SK-N-SH (cell line): Measurements from ENCODE around the gene DCAF6. TPM values are rescaled to one million over a fixed set of nuclear protein-coding genes. Genes with fewer than 3 reads are reported as not detected.
"Not testable (repeated sequence)": the region's sequence is repeated elsewhere in the genome, so short reads cannot be mapped to it uniquely, and the experiment has no call there.

Source experiments
- CTCF ChIA-PET: fragments of 300-600, 350-600 bp; formaldehyde crosslinking; extraction: SDS; loops from one replicate; lab custom pipeline; 2021; lab: Yijun Ruan, JAX
- POLR2A ChIA-PET: fragments of 350-600 bp; sonication (Branson Sonifier 250); formaldehyde crosslinking; extraction: SDS; loops from one replicate; lab custom pipeline; 2020; ENCODE audit warnings: antibody characterized with exemption, inconsistent platforms; lab: Yijun Ruan, JAX
- DNase-seq: peaks from one replicate; pipeline ENCODE4 v3.0.0; 2012
- H2AFZ ChIP-seq: fragments of 200-600 bp; sonication (generic); 2 replicates; pipeline ENCODE4 v1.8.1; 2016; ENCODE audit warnings: antibody characterized with exemption, mild to moderate bottlenecking, low read depth
- H3F3A ChIP-seq: fragments of 200-600 bp; sonication (generic); replicated peaks from 2 replicates; pipeline ENCODE3; 2016; ENCODE audit warnings: antibody characterized with exemption, mild to moderate bottlenecking; ENCODE audit not compliant: insufficient read depth
- H3K27ac ChIP-seq, 2 experiments: fragments of 200-500 bp in 1 of 2; fragments of 200-600 bp in 1 of 2; sonication (Bioruptor generic) in 1 of 2; sonication (generic), shearing (Covaris generic) in 1 of 2; 2 replicates each; pipeline versions ENCODE4 v1.5.1 to v1.6.1; 2014 to 2016; ENCODE audit warnings: low read depth in 2 of 2, inconsistent platforms in 1 of 2, low read length in 1 of 2, mild to moderate bottlenecking in 1 of 2, mixed read lengths in 1 of 2
- H3K27me3 ChIP-seq: fragments of 200-600 bp; sonication (generic), shearing (Covaris generic); 2 replicates; pipeline ENCODE4 v1.6.1; 2016; ENCODE audit warnings: mixed run types; ENCODE audit not compliant: insufficient read depth
- H3K36me3 ChIP-seq, 2 experiments: fragments of 200-500 bp in 1 of 2; fragments of 200-600 bp in 1 of 2; sonication (Bioruptor generic) in 1 of 2; sonication (generic) in 1 of 2; replicated peaks in 1 of 2; 2 replicates each; pipeline versions ENCODE3 to v1.5.1; 2014 to 2016; ENCODE audit warnings: low read length in 1 of 2, mild to moderate bottlenecking in 1 of 2; ENCODE audit not compliant: insufficient read depth in 2 of 2, control insufficient read depth in 1 of 2
- H3K4me1 ChIP-seq, 2 experiments: fragments of 200-500 bp in 1 of 2; fragments of 200-600 bp in 1 of 2; sonication (Bioruptor generic) in 1 of 2; sonication (generic), shearing (Covaris generic) in 1 of 2; 2 replicates each; pipeline versions ENCODE4 v1.5.1 to v1.6.1; 2014 to 2016; ENCODE audit warnings: low read depth in 1 of 2, low read length in 1 of 2, mixed run types in 1 of 2; ENCODE audit not compliant: insufficient read depth in 2 of 2, control insufficient read depth in 1 of 2
- H3K4me2 ChIP-seq: fragments of 200-600 bp; sonication (generic), shearing (Covaris generic); 2 replicates; pipeline ENCODE4 v1.6.1; 2017; ENCODE audit warnings: mixed run types
- H3K4me3 ChIP-seq, 2 experiments: fragments of 200-500 bp in 1 of 2; fragments of 200-600 bp in 1 of 2; sonication (Bioruptor generic) in 1 of 2; sonication (generic), shearing (Covaris generic) in 1 of 2; 2 replicates each; pipeline versions ENCODE4 v1.5.1 to v1.8.1; 2014 to 2016; ENCODE audit warnings: low read depth in 2 of 2, inconsistent platforms in 1 of 2, low read length in 1 of 2, mild to moderate bottlenecking in 1 of 2, mixed read lengths in 1 of 2, moderate library complexity in 1 of 2
- H3K79me2 ChIP-seq: fragments of 200-600 bp; sonication (generic); 2 replicates; pipeline ENCODE4 v1.8.1; 2017; ENCODE audit warnings: mild to moderate bottlenecking; ENCODE audit not compliant: insufficient read depth
- H3K9ac ChIP-seq: fragments of 200-600 bp; sonication (generic); 2 replicates; pipeline ENCODE4 v1.6.1; 2017; ENCODE audit warnings: mixed run types
- H3K9me2 ChIP-seq: fragments of 200-600 bp; sonication (generic); 2 replicates; pipeline ENCODE4 v1.6.1; 2017; ENCODE audit warnings: mixed run types
- H3K9me3 ChIP-seq: fragments of 200-600 bp; sonication (generic); 2 replicates; pipeline ENCODE4 v1.6.1; 2017; ENCODE audit warnings: mixed run types, mild to moderate bottlenecking, moderate library complexity
- H4K20me1 ChIP-seq: fragments of 200-600 bp; sonication (generic); 2 replicates; pipeline ENCODE4 v1.6.1; 2017; ENCODE audit warnings: mild to moderate bottlenecking, mixed run types; ENCODE audit not compliant: insufficient read depth
- ELF1 ChIP-seq: IDR thresholded peaks from 2 replicates; pipeline ENCODE4 v1.4.0; 2012
- EP300 ChIP-seq, 2 experiments: IDR thresholded peaks; 2 replicates each; pipeline versions ENCODE4 v1.4.0 to v1.6.1; 2012; ENCODE audit warnings: borderline replicate concordance in 1 of 2, low read depth in 1 of 2, low read length in 1 of 2
- EZH2phosphoT487 ChIP-seq: fragments of 200-600 bp; sonication (generic); IDR thresholded peaks from 2 replicates; pipeline ENCODE4 v1.6.1; 2017; ENCODE audit warnings: low read depth, mixed run types, mild to moderate bottlenecking, antibody characterized with exemption, moderate library complexity, borderline replicate concordance
- FOSL2 ChIP-seq: IDR thresholded peaks from 2 replicates; pipeline ENCODE4 v1.4.0; 2012; ENCODE audit warnings: low read depth, mild to moderate bottlenecking, moderate library complexity, borderline replicate concordance
- FOXJ3 ChIP-seq: sonication (generic); formaldehyde crosslinking; IDR thresholded peaks from 2 replicates; pipeline ENCODE4 v1.5.1; 2020; ENCODE audit warnings: mild to moderate bottlenecking, missing genetic modification reagents
- FOXM1 ChIP-seq: IDR thresholded peaks from 2 replicates; pipeline ENCODE4 v1.4.0; 2012; ENCODE audit warnings: low read depth, mild to moderate bottlenecking
- JUND ChIP-seq: IDR thresholded peaks from 2 replicates; pipeline ENCODE4 v1.4.0; 2012
- MEF2A ChIP-seq: IDR thresholded peaks from 2 replicates; pipeline ENCODE4 v1.4.0; 2012; ENCODE audit warnings: low read depth, borderline replicate concordance
- NRF1 ChIP-seq: IDR thresholded peaks from 2 replicates; pipeline ENCODE4 v1.6.1; 2012; ENCODE audit warnings: low read depth, mild to moderate bottlenecking, low read length
- POLR2AphosphoS5 ChIP-seq: IDR thresholded peaks from 2 replicates; pipeline ENCODE4 v1.6.1; 2012; ENCODE audit warnings: low read depth, low read length
- RFX5 ChIP-seq: IDR thresholded peaks from 2 replicates; pipeline ENCODE4 v1.6.1; 2012; ENCODE audit warnings: mild to moderate bottlenecking, improper control_type of control experiment, low read length
- TEAD4 ChIP-seq: IDR thresholded peaks from 2 replicates; pipeline ENCODE4 v1.4.0; 2012; ENCODE audit warnings: mild to moderate bottlenecking, borderline replicate concordance; ENCODE audit not compliant: insufficient read depth
- WGBS: methylation state at CpG from one replicate; pipeline ENCODE4 v1.1.6; 2017; ENCODE audit warnings: low lambda C conversion rate; 5-methylcytosine and 5-hydroxymethylcytosine counted together
- polyA plus RNA-seq, 3 experiments: library from polyadenylated mRNA; depleted of rRNA; stranded (reverse); fragments of >200 nt; gene quantifications; 2 replicates each; pipeline ENCODE4 v1.2.3, GENCODE V29; 2012
- TF ChIP-seq, protein P1 (sequence below): IDR thresholded peaks from 2 replicates; pipeline ENCODE4 v1.4.0; 2012; ENCODE audit warnings: low read depth, borderline replicate concordance
- TF ChIP-seq, protein P2 (sequence below): fragments of 150-350 bp; IDR thresholded peaks from 2 replicates; pipeline ENCODE4 v1.6.1; 2017; ENCODE audit warnings: antibody characterized with exemption, low read length, low read depth, borderline replicate concordance
- TF ChIP-seq, protein P3 (sequence below): IDR thresholded peaks from 2 replicates; pipeline ENCODE4 v1.4.0; 2012; ENCODE audit warnings: low read depth, borderline replicate concordance

Gene DCAF6
- polyA plus RNA-seq, 1 of the 3 experiments (the other 2 are of a cell fraction) = 31.3 TPM

DNA sequence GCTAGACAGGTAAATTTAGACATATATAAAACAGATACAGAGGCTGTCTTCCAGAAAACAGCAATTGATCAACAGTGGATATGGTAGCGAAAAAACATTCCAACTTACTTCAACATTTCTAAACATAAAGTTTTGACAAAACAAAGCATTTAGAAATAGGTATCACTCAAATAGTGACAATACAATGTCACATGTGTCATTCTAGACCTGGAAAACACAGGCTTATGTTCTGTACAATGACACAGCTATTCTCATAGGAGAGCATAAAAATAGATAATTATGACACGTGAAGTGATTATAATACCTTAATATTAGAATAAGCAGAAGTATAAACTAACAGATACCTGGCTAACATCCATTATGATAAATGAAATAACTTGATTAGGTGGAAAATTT is 8.0 kb upstream of the DCAF6 start:
- WGBS = 84% methylated on average over 2 of the region's 2 CpGs
- Histone ChIP-seq H3K79me2 (peaks cover 64% of the 10 kb centered on the region), H3K27ac (no peak overlapping the region), H3K4me3 (no peak overlapping the region), H3F3A (peaks cover 4% of the 10 kb centered on the region), H4K20me1 (no peaks in the 10 kb centered on the region), H3K27me3 (no peaks in the 10 kb centered on the region), H3K9me3 (no peaks in the 10 kb centered on the region), H3K9ac (no peak overlapping the region), H3K9me2 (no peaks in the 10 kb centered on the region), H3K36me3 (peaks cover 0 to 5% of the 10 kb centered on the region in 2 experiments), H3K4me2 (no peak overlapping the region), H3K4me1 (peaks cover 0 to 3% of the 10 kb centered on the region in 2 experiments; a peak in 2 of 4 replicates), H2AFZ (no peak overlapping the region)
- no peak for DNase-seq
- ChIA-PET CTCF (interaction anchor here (1.1 kb wide), 1 partner anchor 12 kb away, joined by 3 read pairs; no protein-coding TSS in a partner anchor), POLR2A (no interaction called here)
- TF ChIP-seq JUND (no peak), POLR2AphosphoS5 (no peak), FOXM1 (no peak), EZH2phosphoT487 (no peak), ELF1 (no peak), MEF2A (no peak)
- TF ChIP-seq, protein P1, sequence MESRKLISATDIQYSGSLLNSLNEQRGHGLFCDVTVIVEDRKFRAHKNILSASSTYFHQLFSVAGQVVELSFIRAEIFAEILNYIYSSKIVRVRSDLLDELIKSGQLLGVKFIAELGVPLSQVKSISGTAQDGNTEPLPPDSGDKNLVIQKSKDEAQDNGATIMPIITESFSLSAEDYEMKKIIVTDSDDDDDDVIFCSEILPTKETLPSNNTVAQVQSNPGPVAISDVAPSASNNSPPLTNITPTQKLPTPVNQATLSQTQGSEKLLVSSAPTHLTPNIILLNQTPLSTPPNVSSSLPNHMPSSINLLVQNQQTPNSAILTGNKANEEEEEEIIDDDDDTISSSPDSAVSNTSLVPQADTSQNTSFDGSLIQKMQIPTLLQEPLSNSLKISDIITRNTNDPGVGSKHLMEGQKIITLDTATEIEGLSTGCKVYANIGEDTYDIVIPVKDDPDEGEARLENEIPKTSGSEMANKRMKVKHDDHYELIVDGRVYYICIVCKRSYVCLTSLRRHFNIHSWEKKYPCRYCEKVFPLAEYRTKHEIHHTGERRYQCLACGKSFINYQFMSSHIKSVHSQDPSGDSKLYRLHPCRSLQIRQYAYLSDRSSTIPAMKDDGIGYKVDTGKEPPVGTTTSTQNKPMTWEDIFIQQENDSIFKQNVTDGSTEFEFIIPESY = no peak

DNA sequence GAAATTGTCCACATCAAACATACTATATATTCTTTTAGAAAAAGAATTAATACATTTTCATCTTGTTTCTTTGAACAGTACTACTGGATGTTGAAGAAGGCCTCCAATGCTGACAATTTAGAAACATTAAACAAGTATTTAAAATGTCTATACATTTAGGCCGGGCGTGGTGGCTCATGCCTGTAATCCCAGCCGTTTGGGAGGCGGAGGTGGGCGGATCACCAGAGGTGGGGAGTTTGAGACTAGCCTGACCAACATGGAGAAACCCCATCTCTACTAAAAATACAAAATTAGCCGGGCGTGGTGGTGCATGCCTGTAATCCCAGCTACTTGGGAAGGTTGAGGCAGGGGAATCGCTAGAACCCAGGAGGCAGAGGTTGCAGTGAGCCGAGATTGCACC is 7.6 kb upstream of the DCAF6 start:
- H3K4me1 ChIP-seq, H3K36me3 ChIP-seq, H3K9me3 ChIP-seq, H3K9ac ChIP-seq, H3K4me3 ChIP-seq, CTCF ChIA-PET, H3K27me3 ChIP-seq, H3K9me2 ChIP-seq, H2AFZ ChIP-seq, H3K27ac ChIP-seq, H3K4me2 ChIP-seq, H3F3A ChIP-seq, POLR2A ChIA-PET, DNase-seq, H4K20me1 ChIP-seq: not testable (repeated sequence)
- peaks cover 69% of the 10 kb centered on the region for H3K79me2 ChIP-seq
- WGBS = 61% methylated on average over 9 of the region's 9 CpGs

DNA sequence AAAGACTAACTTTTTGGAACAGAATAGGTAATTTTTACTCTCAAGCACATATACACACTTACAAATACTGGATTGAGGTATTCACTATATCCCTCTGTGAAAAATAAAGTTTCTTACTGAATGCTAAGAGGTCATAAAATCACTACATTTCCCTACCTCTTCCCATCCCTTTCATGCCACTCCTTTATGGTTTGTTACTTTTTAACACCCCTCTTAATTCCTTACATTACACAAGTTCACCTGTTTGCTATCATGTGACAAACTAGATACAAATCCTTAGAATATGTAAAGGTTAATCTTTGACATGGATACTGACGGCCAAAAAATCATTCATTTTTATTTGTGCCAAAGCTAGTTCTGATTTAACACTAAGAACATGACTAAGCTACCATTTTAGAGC is 6.8 kb upstream of the DCAF6 start:
- Histone ChIP-seq H3K4me3 (no peak overlapping the region), H3K9ac (no peak overlapping the region), H4K20me1 (peaks cover 6% of the 10 kb centered on the region; the same call in 1 of the 2 replicates), H3K27ac (no peak overlapping the region), H2AFZ (no peak overlapping the region), H3K9me3 (no peaks in the 10 kb centered on the region), H3K79me2 (peaks cover 77% of the 10 kb centered on the region), H3K4me1 (peaks cover 8 to 11% of the 10 kb centered on the region in 2 experiments; a peak in 3 of 4 replicates), H3K4me2 (no peak overlapping the region), H3F3A (peaks cover 3% of the 10 kb centered on the region), H3K27me3 (no peaks in the 10 kb centered on the region), H3K9me2 (no peaks in the 10 kb centered on the region), H3K36me3 (no peaks in the 10 kb centered on the region)
- DNase-seq = no peak
- WGBS = 85% methylated on average over 1 of the region's 1 CpG
- POLR2A ChIA-PET = no interaction called here
- CTCF ChIA-PET = interaction anchor here (1.0 kb wide), 1 partner anchor 20 kb away, joined by 4 read pairs; no protein-coding TSS in a partner anchor
- TF ChIP-seq, protein P2, sequence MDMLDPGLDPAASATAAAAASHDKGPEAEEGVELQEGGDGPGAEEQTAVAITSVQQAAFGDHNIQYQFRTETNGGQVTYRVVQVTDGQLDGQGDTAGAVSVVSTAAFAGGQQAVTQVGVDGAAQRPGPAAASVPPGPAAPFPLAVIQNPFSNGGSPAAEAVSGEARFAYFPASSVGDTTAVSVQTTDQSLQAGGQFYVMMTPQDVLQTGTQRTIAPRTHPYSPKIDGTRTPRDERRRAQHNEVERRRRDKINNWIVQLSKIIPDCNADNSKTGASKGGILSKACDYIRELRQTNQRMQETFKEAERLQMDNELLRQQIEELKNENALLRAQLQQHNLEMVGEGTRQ = no peak
- no peak for TF ChIP-seq FOSL2
- no peak for TF ChIP-seq NRF1
- no peak for TF ChIP-seq JUND
- TF ChIP-seq RFX5 = no peak
- TF ChIP-seq EP300 (IDR thresholded peaks at IDR 0.05; ENCODE audit: borderline replicate concordance in 1 of 2, low read depth in 1 of 2, low read length in 1 of 2) = no peak
- TF ChIP-seq FOXJ3 = no peak
- TF ChIP-seq TEAD4 = no peak
- TF ChIP-seq ELF1 = no peak
- TF ChIP-seq, protein P3, sequence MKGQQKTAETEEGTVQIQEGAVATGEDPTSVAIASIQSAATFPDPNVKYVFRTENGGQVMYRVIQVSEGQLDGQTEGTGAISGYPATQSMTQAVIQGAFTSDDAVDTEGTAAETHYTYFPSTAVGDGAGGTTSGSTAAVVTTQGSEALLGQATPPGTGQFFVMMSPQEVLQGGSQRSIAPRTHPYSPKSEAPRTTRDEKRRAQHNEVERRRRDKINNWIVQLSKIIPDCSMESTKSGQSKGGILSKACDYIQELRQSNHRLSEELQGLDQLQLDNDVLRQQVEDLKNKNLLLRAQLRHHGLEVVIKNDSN = no peak
- TF ChIP-seq EZH2phosphoT487 = no peak
- TF ChIP-seq, all 33 proteins: peak for 0
